MM.1S (cell line): ENCODE results near the gene HUWE1.

Source experiments
- CTCF ChIP-seq: fragments of 300-600 bp; sonication (generic); IDR thresholded peaks from 2 replicates; pipeline ENCODE4 v1.5.1; 2016; ENCODE audit warnings: antibody characterized with exemption, low read length, mixed read lengths
- EZH2 ChIP-seq: fragments of 300-600 bp; sonication (generic); optimal IDR thresholded peaks from 2 replicates; pipeline ENCODE3; 2017; ENCODE audit warnings: low read depth, mild to moderate bottlenecking, antibody characterized with exemption, low read length, mixed read lengths
- EZH2phosphoT487 ChIP-seq: fragments of 300-600 bp; sonication (generic); IDR thresholded peaks from 2 replicates; pipeline ENCODE4 v1.6.1; 2018; ENCODE audit warnings: antibody characterized with exemption, low read length

DNA sequence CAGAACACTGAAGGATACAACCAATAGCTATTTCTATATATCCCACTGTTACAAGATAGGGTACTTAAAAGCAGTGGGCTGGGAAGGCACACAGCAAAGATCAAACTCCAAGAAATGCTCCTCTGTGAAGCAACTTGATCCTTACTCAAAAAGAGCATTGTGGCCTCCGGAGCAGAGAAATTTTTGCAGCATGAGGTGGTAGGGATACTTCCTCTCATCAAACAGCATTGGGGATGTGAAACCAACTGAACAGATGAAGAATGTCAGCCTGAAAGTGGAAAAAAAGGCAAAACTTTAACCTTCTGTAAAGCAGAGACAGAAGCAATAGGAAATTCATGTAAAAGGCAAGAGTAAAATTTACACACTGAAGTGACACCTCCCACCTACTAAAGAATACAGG lies 92.2 kb downstream of the HUWE1 start:
- TF ChIP-seq CTCF (no peak), EZH2phosphoT487 (no peak), EZH2 (no peak)
